ENCODE measurements around the gene ZNF488. TPM values are rescaled to one million over a fixed set of nuclear protein-coding genes. Genes with fewer than 3 reads are reported as not detected.

Gene ZNF488
- total RNA-seq, 1 experiment from 2014 or later, result 2.2 TPM

DNA sequence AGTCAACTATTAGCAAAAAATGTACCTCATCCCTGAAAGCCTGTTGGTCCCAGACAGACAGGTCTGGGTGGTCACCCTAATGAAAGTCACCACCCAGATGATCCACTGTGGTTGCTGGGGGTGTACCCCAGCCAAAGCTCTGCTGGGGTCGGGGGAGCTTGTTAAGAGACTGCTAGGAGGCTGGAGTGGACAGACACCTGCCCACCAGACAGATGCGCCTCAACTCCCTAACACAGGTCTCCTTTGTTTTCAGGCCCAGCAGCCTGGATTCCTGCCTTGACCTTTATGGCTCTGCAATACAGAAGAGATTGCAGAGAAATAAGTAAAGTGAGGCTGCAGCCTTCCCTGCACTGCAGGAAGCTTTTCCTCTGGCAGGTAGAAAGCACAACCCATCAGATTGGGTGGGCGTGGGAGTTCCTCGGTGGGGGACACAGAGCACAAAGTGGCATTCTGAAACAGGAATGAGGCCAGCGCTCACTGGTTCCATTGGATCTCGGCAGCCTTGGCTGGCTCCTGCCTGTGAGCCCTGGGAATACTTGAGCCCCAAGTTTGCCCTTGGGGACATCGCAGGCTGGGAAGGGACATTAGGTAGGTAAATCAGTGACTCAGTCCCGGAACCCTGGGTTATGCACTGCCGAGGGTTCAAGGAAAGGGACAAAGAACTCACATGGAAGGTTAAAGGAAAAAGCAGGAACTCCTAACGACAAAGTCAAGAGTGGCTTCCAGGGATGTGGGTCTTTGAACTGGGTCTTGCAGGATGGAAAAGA is 18.0 kb upstream of the ZNF488 start:
- H3K4me3 Mint-ChIP-seq (ENCODE audit: low read depth, unreplicated experiment), result peak overlapping the region; percentile 32
- peaks cover 7% of the 10 kb centered on the region for H3K36me3 Mint-ChIP-seq (ENCODE audit: insufficient read depth, unreplicated experiment)
- CTCF ChIA-PET, result interaction anchor here (1.1 kb wide), 1 partner anchor 8 kb away, joined by 4 read pairs; no protein-coding TSS in a partner anchor
- H3K27me3 Mint-ChIP-seq (ENCODE audit: unreplicated experiment), result no peaks in the 10 kb centered on the region
- intact Hi-C loops (cut with micrococcal nuclease; ENCODE audit: unreplicated experiment), result no loop called here
- peak overlapping the region; percentile 57 for H3K27ac Mint-ChIP-seq (ENCODE audit: unreplicated experiment)
- H3K4me1 Mint-ChIP-seq (ENCODE audit: low read depth, unreplicated experiment), result peaks cover 35% of the 10 kb centered on the region
- no TSS peak for BruUV-seq (replicated peaks)
- peaks cover 2% of the 10 kb centered on the region for H3K9me3 Mint-ChIP-seq (ENCODE audit: low read depth, unreplicated experiment)
- DNase-seq, result no peak
- TF ChIP-seq, protein P1, sequence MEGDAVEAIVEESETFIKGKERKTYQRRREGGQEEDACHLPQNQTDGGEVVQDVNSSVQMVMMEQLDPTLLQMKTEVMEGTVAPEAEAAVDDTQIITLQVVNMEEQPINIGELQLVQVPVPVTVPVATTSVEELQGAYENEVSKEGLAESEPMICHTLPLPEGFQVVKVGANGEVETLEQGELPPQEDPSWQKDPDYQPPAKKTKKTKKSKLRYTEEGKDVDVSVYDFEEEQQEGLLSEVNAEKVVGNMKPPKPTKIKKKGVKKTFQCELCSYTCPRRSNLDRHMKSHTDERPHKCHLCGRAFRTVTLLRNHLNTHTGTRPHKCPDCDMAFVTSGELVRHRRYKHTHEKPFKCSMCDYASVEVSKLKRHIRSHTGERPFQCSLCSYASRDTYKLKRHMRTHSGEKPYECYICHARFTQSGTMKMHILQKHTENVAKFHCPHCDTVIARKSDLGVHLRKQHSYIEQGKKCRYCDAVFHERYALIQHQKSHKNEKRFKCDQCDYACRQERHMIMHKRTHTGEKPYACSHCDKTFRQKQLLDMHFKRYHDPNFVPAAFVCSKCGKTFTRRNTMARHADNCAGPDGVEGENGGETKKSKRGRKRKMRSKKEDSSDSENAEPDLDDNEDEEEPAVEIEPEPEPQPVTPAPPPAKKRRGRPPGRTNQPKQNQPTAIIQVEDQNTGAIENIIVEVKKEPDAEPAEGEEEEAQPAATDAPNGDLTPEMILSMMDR (IDR thresholded peaks at IDR 0.05; ENCODE audit: unreplicated experiment), result no peak

DNA sequence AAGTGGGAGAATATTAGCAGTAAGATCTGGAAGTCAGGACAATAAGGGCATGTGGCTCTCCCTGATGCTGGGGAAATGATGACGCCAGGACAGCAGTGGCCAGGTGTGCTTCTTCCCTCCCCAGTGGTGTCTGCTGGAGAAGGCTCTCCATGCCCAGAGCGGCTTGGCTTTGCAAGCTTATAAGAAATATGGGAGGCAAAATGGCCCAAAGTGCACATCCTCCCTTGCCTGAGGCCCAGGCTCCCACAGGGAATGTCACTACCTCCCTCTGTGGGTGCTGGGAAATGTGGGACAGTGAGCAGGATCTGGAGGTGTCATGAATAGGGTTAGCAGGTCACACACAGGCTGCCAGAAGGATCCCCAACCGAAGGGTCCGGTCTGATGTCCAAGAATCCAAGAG is 17.1 kb upstream of the ZNF488 start:
- peaks cover 43% of the 10 kb centered on the region for H3K4me1 Mint-ChIP-seq (ENCODE audit: low read depth, unreplicated experiment)
- H3K36me3 Mint-ChIP-seq (ENCODE audit: insufficient read depth, unreplicated experiment), result peaks cover 7% of the 10 kb centered on the region
- no peak overlapping the region for H3K27ac Mint-ChIP-seq (ENCODE audit: unreplicated experiment)
- no peak for DNase-seq
- intact Hi-C loops (cut with micrococcal nuclease; ENCODE audit: unreplicated experiment), result no loop called here
- H3K27me3 Mint-ChIP-seq (ENCODE audit: unreplicated experiment), result no peaks in the 10 kb centered on the region
- no TSS peak for BruUV-seq (replicated peaks)
- CTCF ChIA-PET, result no interaction called here
- TF ChIP-seq, protein P1 (IDR thresholded peaks at IDR 0.05; ENCODE audit: unreplicated experiment), result no peak
- peaks cover 2% of the 10 kb centered on the region for H3K9me3 Mint-ChIP-seq (ENCODE audit: low read depth, unreplicated experiment)
- H3K4me3 Mint-ChIP-seq (ENCODE audit: low read depth, unreplicated experiment), result no peak overlapping the region

DNA sequence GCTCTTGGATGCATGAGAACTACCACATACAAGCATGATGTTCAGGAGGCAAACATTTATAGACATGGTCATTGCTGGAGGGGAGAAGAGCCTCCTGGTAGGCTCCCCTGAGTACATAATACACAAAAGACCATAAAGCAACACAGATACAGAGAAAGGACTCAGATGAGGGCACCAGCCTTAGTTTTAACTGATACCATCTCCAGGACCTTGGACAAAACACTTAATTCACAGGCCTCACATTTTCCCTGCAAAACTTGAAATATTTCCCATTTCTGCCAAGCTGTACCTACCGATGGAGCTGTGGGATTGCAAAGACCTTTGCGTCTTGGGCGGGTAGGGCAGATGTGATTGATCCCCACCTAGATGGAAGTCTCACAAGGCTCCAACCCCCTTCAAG is 16.7 kb upstream of the ZNF488 start:
- no peak for DNase-seq
- peaks cover 7% of the 10 kb centered on the region for H3K36me3 Mint-ChIP-seq (ENCODE audit: insufficient read depth, unreplicated experiment)
- no peak overlapping the region for H3K27ac Mint-ChIP-seq (ENCODE audit: unreplicated experiment)
- H3K4me3 Mint-ChIP-seq (ENCODE audit: low read depth, unreplicated experiment), result no peak overlapping the region
- intact Hi-C loops (cut with micrococcal nuclease; ENCODE audit: unreplicated experiment), result no loop called here
- H3K4me1 Mint-ChIP-seq (ENCODE audit: low read depth, unreplicated experiment), result peaks cover 43% of the 10 kb centered on the region
- H3K9me3 Mint-ChIP-seq (ENCODE audit: low read depth, unreplicated experiment), result peaks cover 2% of the 10 kb centered on the region
- no TSS peak for BruUV-seq (replicated peaks)
- H3K27me3 Mint-ChIP-seq (ENCODE audit: unreplicated experiment), result no peaks in the 10 kb centered on the region
- TF ChIP-seq, protein P1 (IDR thresholded peaks at IDR 0.05; ENCODE audit: unreplicated experiment), result no peak
- CTCF ChIA-PET, result no interaction called here

DNA sequence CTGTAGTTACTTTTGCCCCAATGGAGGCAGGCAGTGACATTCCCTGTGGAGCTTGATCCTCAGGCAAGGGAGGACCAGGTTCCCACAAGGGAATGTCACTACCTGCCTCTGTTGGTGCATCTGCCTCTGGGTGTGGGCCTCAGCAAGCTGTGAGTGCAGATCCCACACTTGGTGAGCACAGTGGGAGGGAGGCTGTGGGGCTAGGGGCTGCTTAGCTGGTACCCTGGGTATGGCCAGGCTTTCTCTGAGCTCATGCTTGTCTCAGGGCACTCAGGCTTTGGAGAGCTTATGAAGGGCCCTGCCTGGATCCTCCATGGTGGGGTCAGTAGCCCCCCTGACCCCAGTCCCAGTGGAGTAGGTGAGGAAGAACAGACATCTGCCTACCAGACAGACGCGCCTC is 16.2 kb upstream of the ZNF488 start:
- peaks cover 43% of the 10 kb centered on the region for H3K4me1 Mint-ChIP-seq (ENCODE audit: low read depth, unreplicated experiment)
- BruUV-seq (replicated peaks), result no TSS peak
- no peak overlapping the region for H3K4me3 Mint-ChIP-seq (ENCODE audit: low read depth, unreplicated experiment)
- TF ChIP-seq, protein P1 (IDR thresholded peaks at IDR 0.05; ENCODE audit: unreplicated experiment), result no peak
- H3K27me3 Mint-ChIP-seq (ENCODE audit: unreplicated experiment), result no peaks in the 10 kb centered on the region
- no peak for DNase-seq
- no peak overlapping the region for H3K27ac Mint-ChIP-seq (ENCODE audit: unreplicated experiment)
- CTCF ChIA-PET, result no interaction called here
- H3K9me3 Mint-ChIP-seq (ENCODE audit: low read depth, unreplicated experiment), result peaks cover 2% of the 10 kb centered on the region
- intact Hi-C loops (cut with micrococcal nuclease; ENCODE audit: unreplicated experiment), result no loop called here
- H3K36me3 Mint-ChIP-seq (ENCODE audit: insufficient read depth, unreplicated experiment), result peaks cover 7% of the 10 kb centered on the region
